Activated CD4-positive, alpha-beta T cell treated with anti-CD3 and anti-CD28 coated beads, Interleukin-2, amount 50 U/mL, for 4 hours (primary cell): Measurements from ENCODE around the gene SPON1.

Source experiments
- DNase-seq, 2 experiments: peaks; one replicate each; pipeline ENCODE4 v3.0.0-alpha.2; 2020

SPON1 gene

DNA sequence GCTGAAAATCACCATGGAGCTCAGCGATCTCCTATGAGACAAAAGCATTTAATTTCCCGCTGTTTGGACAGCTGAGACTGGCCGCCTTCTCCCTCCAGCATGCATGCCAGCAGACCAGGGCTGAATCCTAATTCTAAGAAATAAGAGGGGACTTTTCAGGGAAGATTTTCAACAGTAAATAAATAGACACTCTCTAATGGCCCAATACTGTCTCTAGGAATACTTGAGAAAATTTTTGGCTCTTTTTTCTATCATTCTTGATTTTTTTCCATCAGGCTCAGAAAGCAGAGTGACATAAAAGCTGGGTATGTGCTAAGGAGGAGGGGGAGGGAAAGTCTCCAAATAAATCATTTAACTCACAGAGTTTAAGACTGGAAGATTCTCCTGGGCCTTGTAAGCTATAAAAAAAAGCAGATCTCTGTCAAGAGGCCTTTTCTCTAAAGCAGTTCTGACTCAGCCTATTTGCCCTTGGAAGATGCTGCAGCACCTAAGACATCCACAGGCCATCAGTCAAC lies 17.6 kb upstream of the SPON1 start:
- DNase-seq: no peak

DNA sequence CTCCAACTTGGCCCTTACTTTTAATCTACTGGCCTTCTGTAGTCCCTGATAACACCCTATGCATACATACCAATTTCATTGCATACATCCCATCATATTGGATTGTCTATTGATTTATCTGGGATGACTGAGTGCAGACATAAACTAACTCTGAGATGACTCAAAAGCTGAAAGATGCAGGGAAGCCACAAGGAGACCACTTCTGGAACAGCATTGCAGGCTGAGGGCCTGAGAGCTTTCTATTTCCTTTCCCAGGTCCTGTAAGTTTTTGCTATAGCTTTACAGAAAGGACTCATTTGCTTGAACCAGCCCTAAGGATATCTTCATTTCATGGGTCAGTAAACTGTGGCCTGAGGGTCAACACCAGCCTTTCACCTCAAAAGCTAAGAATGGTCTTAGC lies 15.1 kb upstream of the SPON1 start:
- DNase-seq: no peak

GRCh38 chr11:13949876-13950275 lies 12.6 kb upstream of the SPON1 start:
- DNase-seq: no peak

- DNase-seq: no peak
Measured at GRCh38 chr11:13952221-13952620, 10.3 kb upstream of the SPON1 start.

DNA sequence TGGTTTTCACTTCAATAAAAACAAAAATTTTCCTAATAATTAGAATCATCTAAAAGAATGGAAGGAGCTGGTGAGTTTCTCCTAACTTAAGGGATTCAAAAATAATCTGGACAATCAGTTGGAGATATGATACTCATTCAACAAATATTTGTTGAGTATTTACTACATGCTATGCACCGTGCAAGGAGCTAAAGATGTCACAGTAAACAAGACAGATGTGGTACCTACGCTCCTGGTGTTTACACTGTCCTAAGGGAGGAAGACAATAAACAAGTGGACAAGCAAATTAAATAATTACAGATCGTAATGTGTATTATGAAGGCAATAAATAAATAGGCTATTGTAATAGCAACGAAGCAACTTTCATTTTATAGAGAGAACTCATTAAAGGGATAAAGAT lies 9.9 kb upstream of the SPON1 start:
- DNase-seq: no peak

DNA sequence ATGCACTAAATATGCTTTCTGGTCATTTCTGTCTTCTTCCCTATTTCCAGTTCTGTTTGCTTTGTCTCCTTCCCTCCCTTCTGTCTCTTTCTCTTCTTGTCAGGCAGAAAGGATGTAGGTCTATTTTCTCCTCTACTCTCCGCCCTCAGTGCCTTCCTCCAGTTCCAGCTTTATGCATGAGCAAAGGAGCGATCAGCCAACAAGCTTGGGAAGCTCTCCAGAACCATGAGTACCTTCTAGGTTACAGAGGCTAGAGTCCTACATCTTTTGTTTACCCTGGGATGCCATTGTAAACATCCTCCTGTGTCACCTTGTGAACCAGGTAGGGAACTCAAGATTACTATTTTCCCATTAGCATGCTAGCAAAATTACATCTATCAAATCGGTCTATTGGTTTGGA lies 7.9 kb upstream of the SPON1 start:
- no peak for DNase-seq

GRCh38 chr11:13955971-13956421 lies 6.5 kb upstream of the SPON1 start:
- peak; percentile 46 to 49 for DNase-seq

- DNase-seq: no peak
Measured at GRCh38 chr11:13956988-13957387, 5.5 kb upstream of the SPON1 start.

- DNase-seq: no peak
Measured at GRCh38 chr11:13958641-13959400, 3.7 kb upstream of the SPON1 start.

DNA sequence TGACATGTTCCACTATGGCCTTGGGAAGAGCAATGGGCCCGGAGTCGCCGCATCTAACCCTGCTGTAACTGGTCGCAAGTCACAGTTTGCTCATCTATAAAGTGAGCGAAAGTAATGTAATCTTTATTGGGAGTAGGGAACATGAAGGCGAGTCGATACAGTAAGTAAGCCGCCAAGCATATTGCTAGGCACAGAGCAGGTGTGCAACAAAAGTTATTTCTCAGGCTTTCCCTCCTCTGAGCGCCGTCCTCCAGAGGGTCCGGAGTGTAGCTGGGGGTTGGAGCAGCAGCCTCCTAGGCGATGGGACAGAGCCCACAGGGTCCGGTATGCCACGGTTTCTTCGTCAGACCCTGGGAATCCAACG lies 343 bp upstream of the SPON1 start:
- DNase-seq: no peak

GRCh38 chr11:13963169-13963948 lies 836 bp downstream of the SPON1 start:
- peak in 1 of 2 experiments; percentile 22 for DNase-seq

DNA sequence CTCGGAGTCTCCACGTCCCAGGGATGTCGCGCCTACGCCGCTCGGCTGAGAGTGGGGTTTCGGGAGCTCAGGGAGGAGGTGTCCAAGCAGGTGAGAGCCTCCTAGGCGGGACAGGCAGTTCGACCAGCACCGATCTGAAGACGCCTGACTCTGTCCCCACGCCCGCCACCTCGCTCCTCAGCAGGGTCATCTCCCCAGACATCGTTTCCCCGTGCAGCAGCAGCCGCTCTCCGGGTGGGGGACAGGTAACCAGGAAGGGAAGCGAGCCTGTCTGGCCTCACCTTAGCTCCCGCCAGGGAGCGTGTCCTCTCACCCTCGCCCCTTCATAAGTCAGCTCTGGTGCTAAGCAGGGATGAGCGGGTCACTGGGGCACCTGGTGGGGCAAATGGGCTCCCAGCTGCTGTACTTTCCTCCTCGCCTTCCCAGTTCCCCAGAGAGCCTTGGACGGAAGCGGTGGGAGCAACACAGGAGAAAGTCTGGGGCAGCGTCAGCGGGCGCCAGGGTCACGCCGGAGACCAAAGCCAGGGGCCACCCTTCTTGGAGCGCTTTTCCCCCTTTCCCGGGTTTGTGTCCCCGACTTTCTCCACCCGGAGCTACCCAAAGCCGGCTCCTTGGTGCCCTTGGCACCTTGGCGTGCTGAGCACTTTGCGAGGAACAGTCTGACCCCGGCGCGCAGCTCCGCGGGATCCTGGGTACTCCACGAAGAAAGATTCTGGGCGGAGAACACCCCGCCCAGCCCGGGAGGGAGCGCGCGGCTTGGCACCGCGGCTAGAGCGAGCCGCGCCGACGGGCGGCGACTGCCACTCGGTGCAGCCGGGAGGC lies 1.6 kb downstream of the SPON1 start:
- no peak for DNase-seq

GRCh38 chr11:13964771-13965074 lies 2.2 kb downstream of the SPON1 start:
- DNase-seq: no peak

DNA sequence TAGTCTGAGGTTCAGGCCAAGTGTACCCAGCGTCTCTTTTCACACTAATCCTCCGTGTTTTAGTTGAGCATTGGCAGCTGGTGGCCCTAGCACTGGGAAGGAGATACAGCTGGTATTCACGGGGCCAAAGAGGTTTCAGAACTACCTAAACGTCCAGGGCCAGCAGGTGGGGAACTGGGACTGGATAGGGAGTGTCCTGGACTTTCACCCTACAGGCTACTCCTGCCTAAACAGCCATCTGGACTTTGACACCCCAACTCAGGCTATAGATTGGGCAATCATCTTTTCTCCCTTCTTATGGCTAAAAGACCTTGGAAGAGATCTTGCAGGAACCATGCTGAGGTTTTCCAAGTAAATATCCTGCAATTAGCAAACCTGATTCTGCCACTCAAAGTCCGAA lies 2.8 kb downstream of the SPON1 start:
- no peak for DNase-seq

GRCh38 chr11:13966013-13966412 lies 3.5 kb downstream of the SPON1 start:
- no peak for DNase-seq

GRCh38 chr11:13966486-13966885 lies 4.0 kb downstream of the SPON1 start:
- no peak for DNase-seq

DNA sequence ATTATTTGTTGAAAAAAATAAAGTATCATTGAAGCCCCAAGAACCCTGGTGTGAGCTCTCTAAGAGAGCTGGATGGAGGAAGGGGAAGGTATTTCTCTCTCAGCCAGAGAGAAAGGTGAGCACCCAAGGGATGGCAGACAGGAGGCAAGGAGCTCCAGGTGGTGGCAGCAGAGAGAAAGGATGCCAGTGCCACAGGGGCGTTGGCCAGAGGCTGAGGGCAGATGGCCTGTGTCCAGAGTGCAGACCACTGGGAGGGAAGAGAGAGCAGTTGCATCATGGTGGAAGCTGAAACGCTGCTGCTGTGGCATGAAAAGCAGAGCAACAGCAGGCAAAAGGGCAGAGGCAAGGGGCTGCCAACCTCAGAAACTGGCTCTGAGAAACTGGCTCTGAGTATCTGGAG lies 8.5 kb downstream of the SPON1 start:
- DNase-seq: no peak

DNA sequence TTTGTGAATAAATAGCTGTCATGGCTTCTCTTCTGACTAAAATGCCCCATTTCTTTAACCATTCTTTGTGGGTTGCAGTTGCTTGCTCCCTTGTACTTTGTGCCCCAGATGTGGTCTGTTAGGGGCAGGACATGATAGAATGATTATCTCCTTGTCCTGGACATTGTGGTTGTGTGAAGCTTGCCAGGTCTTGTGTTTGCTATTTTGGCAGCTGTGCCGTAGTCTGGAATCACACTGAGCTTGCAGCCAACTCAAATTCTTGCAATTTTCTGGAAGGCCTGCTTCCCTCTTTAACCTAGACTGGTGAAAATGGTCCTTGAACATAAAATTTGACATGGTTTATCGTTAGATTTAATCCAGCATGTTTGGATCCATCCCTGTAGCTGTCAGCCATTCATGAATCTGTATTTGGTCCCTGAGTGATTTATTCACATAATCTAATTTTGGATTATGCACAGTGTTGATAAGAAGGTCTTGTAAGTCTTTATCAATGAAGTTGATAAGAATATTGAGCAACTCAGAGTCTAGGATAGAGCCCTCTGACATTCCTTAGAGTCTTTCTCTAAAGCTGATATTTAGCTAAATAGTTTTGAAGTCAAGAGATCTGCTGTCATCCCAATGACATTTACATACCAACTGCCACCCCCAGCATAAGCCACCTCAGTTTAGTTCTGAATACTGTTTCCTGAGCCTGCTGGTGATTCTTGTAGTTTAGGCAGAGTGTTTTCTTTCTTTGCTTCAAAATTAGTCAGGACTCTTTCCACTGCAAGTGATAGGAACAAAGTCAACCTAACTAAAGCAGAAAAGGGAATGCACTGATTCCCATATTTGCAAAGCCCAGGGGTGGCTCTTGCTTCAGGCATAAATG lies 9.8 kb downstream of the SPON1 start:
- no peak for DNase-seq

DNA sequence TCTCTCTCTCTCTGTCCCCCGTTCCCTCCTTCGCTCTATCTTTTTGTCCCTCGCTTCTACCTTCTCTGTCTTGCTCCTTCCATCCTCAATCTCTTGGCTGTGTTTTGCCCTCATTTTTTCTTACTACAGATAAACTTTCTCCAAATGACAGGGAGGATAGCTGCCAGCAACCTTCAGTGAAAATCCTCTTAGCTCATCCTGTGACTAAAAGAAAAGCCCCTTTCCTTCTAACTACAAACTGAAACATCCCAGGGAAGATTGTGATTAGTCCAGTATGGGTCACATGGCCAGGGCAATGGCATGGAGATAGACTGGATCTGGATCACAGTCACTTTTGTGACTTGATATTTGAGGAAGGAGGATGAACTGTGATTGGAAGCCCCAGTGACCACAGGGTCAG lies 10.4 kb downstream of the SPON1 start:
- DNase-seq: no peak

GRCh38 chr11:13974631-13975030 lies 12.1 kb downstream of the SPON1 start:
- DNase-seq: no peak

DNA sequence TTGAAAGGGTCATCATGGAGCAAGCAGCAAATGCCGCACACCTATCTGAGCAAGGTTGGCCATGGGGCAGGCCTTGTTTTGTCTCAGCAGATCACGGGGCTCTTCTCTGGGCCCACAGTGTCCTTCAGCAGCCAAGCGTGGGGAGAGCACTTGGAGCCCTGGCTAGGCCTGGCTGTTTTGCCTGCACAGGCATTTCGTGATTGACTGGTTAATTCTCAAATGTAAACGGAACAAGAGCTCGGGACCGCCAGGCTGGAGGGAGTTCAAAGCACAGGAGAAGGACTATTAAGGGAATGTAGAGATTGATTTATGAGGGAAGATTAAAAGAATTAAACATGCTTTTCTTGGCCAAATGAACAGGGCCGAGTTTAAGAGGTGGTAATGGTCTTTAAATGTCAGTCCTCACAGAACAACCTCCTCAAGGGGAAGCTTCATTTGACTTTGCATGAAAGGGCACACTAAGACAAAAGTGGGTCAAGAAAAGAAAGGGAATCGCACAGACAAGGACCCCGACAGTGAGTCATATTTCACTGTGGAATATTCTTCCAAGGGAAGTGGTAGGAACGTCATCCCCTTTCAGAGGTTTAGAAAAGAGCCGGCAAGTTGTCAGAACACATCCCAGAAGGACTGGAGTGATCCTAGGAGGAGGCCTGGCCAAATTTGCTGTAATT lies 20.7 kb downstream of the SPON1 start:
- no peak for DNase-seq
